ENCODE results near the gene PRMT3. TPM values are rescaled to one million over a fixed set of nuclear protein-coding genes. Genes with fewer than 3 reads are reported as not detected.

PRMT3 gene
- total RNA-seq, 4 donors from 2014 or later: 8.2 to 14.9 (median 12.9) TPM

GRCh38 chr11:20536365-20536764 is 148.8 kb downstream of the PRMT3 start:
- H3K4me3 ChIP-seq (ENCODE audit: low read depth, poor library complexity, severe bottlenecking): no peak overlapping the region
- no peak for DNase-seq (ENCODE audit: low spot score in 2 of 2)
- TF ChIP-seq CTCF (IDR thresholded peaks at IDR 0.05) (no peak), POLR2A (IDR thresholded peaks at IDR 0.05) (no peak)
- intact Hi-C loops (cut with DNase I; ENCODE audit: low total_unique reads): no loop called here
- 83 to 90% methylated on average over 3 of the region's 3 CpGs for WGBS, 2 donors

- TF ChIP-seq POLR2A (IDR thresholded peaks at IDR 0.05) (no peak), CTCF (IDR thresholded peaks at IDR 0.05) (no peak)
- 68% methylated on average over 1 of the region's 1 CpG for WGBS, 2 donors
Measured at GRCh38 chr11:20536784-20537183, 149.3 kb downstream of the PRMT3 start.

GRCh38 chr11:20541503-20541902 is 154.0 kb downstream of the PRMT3 start:
- 47 to 63% methylated on average over 2 of the region's 2 CpGs for WGBS, 2 donors
- H3K4me3 ChIP-seq (ENCODE audit: low read depth, poor library complexity, severe bottlenecking): no peak overlapping the region
- TF ChIP-seq POLR2A (IDR thresholded peaks at IDR 0.05) (no peak), CTCF (IDR thresholded peaks at IDR 0.05) (no peak)
- DNase-seq (ENCODE audit: low spot score in 2 of 2): no peak
- intact Hi-C loops (cut with DNase I; ENCODE audit: low total_unique reads): no loop called here

More at GRCh38 chr11:20536784-20537183, 149.3 kb downstream of the PRMT3 start:
- H3K4me3 ChIP-seq (ENCODE audit: low read depth, poor library complexity, severe bottlenecking): no peak overlapping the region
- no peak for DNase-seq (ENCODE audit: low spot score in 2 of 2)
- intact Hi-C loops (cut with DNase I; ENCODE audit: low total_unique reads): no loop called here

GRCh38 chr11:20544603-20545237 is 157.2 kb downstream of the PRMT3 start:
- no peak overlapping the region for H3K4me3 ChIP-seq (ENCODE audit: low read depth, poor library complexity, severe bottlenecking)
- intact Hi-C loops (cut with DNase I; ENCODE audit: low total_unique reads): no loop called here
- TF ChIP-seq CTCF (IDR thresholded peaks at IDR 0.05): no peak
- TF ChIP-seq POLR2A (IDR thresholded peaks at IDR 0.05): no peak
- DNase-seq (ENCODE audit: low spot score in 2 of 2): no peak
- 32 to 36% methylated on average over 8 of the region's 8 CpGs for WGBS, 2 donors

GRCh38 chr11:20547411-20547810 is 159.9 kb downstream of the PRMT3 start:
- intact Hi-C loops (cut with DNase I; ENCODE audit: low total_unique reads): no loop called here
- TF ChIP-seq POLR2A (IDR thresholded peaks at IDR 0.05) (no peak), CTCF (IDR thresholded peaks at IDR 0.05) (no peak)
- WGBS, 2 donors: 82 to 86% methylated on average over 2 of the region's 2 CpGs

GRCh38 chr11:20551096-20551495 is 163.6 kb downstream of the PRMT3 start:
- 76 to 82% methylated on average over 2 of the region's 2 CpGs for WGBS, 2 donors
- intact Hi-C loops (cut with DNase I; ENCODE audit: low total_unique reads): no loop called here
- H3K4me3 ChIP-seq (ENCODE audit: low read depth, poor library complexity, severe bottlenecking): no peak overlapping the region
- no peak for TF ChIP-seq POLR2A (IDR thresholded peaks at IDR 0.05)
- TF ChIP-seq CTCF (IDR thresholded peaks at IDR 0.05): no peak
- no peak for DNase-seq (ENCODE audit: low spot score in 2 of 2)

More at GRCh38 chr11:20547411-20547810, 159.9 kb downstream of the PRMT3 start:
- no peak overlapping the region for H3K4me3 ChIP-seq (ENCODE audit: low read depth, poor library complexity, severe bottlenecking)
- DNase-seq (ENCODE audit: low spot score in 2 of 2): no peak
